Glutamatergic neuron (in vitro differentiated cells): ENCODE data around the gene TSSK2. TPM values are rescaled to one million over a fixed set of nuclear protein-coding genes. Genes with fewer than 3 reads are reported as not detected.

Experiments
- DNase-seq: peaks from one replicate; pipeline ENCODE4 v3.0.0; 2022
- H3K27ac Mint-ChIP-seq: one replicate; pipeline ENCODE4 v1.8.0; 2020; ENCODE audit warnings: mild to moderate bottlenecking, mixed read lengths, inconsistent platforms; ENCODE audit not compliant: unreplicated experiment
- H3K27me3 Mint-ChIP-seq: one replicate; pipeline ENCODE4 v1.8.0; 2020; ENCODE audit warnings: mild to moderate bottlenecking, moderate library complexity, mixed read lengths, inconsistent platforms; ENCODE audit not compliant: unreplicated experiment
- H3K36me3 Mint-ChIP-seq: one replicate; pipeline ENCODE4 v1.8.0; 2020; ENCODE audit warnings: mild to moderate bottlenecking, mixed read lengths, inconsistent platforms; ENCODE audit not compliant: unreplicated experiment
- H3K4me1 Mint-ChIP-seq: one replicate; pipeline ENCODE4 v1.8.0; 2020; ENCODE audit warnings: mild to moderate bottlenecking, low read depth, mixed read lengths, inconsistent platforms; ENCODE audit not compliant: unreplicated experiment
- H3K4me3 Mint-ChIP-seq: one replicate; pipeline ENCODE4 v1.8.0; 2020; ENCODE audit warnings: mild to moderate bottlenecking, mixed read lengths, inconsistent platforms; ENCODE audit not compliant: unreplicated experiment
- H3K9me3 Mint-ChIP-seq: one replicate; pipeline ENCODE4 v1.8.0; 2020; ENCODE audit warnings: mild to moderate bottlenecking, moderate library complexity, mixed read lengths, inconsistent platforms; ENCODE audit not compliant: unreplicated experiment
- CTCF ChIP-seq: fragments of 200-600 bp; sonication (generic); IDR thresholded peaks from one replicate; pipeline ENCODE4 v1.5.0; 2021; ENCODE audit not compliant: partially characterized antibody, unreplicated experiment
- total RNA-seq: library from RNA; stranded (reverse); fragmentation: NEBNext Ultra II Directional; extraction: Animal tissue kit (Norgen Biotek cat#: 25700); gene quantifications from one replicate; pipeline ENCODE4 v1.2.1, GENCODE V29; 2021; ENCODE audit not compliant: unreplicated experiment

TSSK2 gene
- total RNA-seq, 1 donor from 2014 or later: not detected

- Mint-ChIP-seq H3K27ac (no peak overlapping the region), H3K36me3 (no peaks in the 10 kb centered on the region), H3K4me1 (peaks cover 22% of the 10 kb centered on the region), H3K27me3 (peaks cover 12% of the 10 kb centered on the region), H3K9me3 (peaks cover 14% of the 10 kb centered on the region), H3K4me3 (no peak overlapping the region)
- TF ChIP-seq CTCF: no peak
- no peak for DNase-seq
These were observed 7.2 kb upstream of the TSSK2 start for GRCh38 chr22:19123936-19124335.

DNA sequence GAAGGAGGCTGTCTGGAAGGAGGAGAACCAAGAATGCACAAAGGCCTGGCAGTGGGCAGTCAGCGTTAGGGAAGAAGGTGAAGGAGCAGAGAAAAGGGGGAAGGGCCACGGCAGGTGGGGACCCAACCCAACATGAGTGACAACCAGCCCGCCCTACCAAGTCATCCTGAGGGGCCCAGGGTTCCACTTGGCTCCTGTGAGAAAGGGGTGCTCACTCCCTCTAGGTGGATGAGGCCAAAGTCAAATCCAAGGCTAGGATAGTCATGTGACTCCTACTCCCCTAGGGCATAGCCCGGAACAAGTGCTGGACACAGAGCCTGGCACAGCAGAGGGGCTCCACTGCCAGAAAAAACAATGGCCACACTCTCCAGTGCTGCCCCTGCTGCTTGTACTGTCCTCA, 6.7 kb upstream of the TSSK2 start:
- peaks cover 12% of the 10 kb centered on the region for H3K27me3 Mint-ChIP-seq
- no peak overlapping the region for H3K27ac Mint-ChIP-seq
- TF ChIP-seq CTCF: no peak
- H3K4me1 Mint-ChIP-seq: peaks cover 18% of the 10 kb centered on the region
- no peaks in the 10 kb centered on the region for H3K36me3 Mint-ChIP-seq
- no peak overlapping the region for H3K4me3 Mint-ChIP-seq
- H3K9me3 Mint-ChIP-seq: peaks cover 15% of the 10 kb centered on the region
- no peak for DNase-seq

GRCh38 chr22:19125011-19125410, 6.1 kb upstream of the TSSK2 start:
- Mint-ChIP-seq H3K9me3 (peaks cover 14% of the 10 kb centered on the region), H3K4me1 (peaks cover 13% of the 10 kb centered on the region), H3K27ac (no peak overlapping the region), H3K4me3 (no peak overlapping the region), H3K36me3 (no peaks in the 10 kb centered on the region), H3K27me3 (peaks cover 14% of the 10 kb centered on the region)
- TF ChIP-seq CTCF: no peak
- DNase-seq: no peak

DNA sequence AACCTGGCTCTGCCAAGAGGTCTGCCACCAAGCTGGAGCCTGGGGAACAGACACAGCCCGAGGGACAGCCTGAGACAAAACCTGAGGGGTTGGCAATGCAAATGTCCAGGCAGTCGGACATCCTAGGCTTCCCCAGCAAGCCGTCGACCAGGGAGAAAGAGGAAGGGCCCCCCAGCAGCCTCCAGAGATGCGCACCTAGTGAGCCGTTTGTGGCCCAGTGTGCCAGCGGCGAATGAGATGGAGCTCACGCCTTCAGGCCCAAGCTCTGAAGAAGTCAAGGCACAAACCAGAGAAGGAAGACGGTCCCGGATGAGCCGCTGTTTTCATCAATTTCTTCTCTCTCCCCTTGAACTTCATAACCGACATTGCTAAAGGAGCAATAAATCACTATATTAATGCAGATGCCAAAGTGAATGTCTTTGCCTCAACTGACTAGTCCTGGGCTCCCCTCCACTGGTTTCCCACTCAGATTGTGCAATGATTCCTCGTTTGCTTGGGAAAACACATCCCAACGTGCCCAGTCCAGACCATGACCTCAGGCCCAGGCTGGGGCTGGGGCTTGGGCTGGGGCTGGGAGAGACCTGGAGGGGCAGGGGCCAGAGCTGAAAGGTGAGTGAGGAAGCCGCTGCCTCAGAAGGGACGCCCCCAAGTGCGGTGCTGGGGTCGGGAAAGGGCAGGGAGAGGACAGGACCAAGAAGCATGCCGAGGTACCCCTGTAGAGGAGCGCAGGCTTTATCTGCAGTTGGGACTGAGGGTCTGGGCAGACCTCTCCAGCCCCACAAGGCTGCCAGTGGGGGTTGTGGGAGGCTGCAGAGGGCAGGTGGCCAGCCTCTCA, 5.4 kb upstream of the TSSK2 start:
- Mint-ChIP-seq H3K4me3 (no peak overlapping the region), H3K9me3 (peaks cover 14% of the 10 kb centered on the region), H3K4me1 (peaks cover 8% of the 10 kb centered on the region), H3K36me3 (no peaks in the 10 kb centered on the region), H3K27ac (no peak overlapping the region), H3K27me3 (peaks cover 14% of the 10 kb centered on the region)
- no peak for DNase-seq
- TF ChIP-seq CTCF: no peak

DNA sequence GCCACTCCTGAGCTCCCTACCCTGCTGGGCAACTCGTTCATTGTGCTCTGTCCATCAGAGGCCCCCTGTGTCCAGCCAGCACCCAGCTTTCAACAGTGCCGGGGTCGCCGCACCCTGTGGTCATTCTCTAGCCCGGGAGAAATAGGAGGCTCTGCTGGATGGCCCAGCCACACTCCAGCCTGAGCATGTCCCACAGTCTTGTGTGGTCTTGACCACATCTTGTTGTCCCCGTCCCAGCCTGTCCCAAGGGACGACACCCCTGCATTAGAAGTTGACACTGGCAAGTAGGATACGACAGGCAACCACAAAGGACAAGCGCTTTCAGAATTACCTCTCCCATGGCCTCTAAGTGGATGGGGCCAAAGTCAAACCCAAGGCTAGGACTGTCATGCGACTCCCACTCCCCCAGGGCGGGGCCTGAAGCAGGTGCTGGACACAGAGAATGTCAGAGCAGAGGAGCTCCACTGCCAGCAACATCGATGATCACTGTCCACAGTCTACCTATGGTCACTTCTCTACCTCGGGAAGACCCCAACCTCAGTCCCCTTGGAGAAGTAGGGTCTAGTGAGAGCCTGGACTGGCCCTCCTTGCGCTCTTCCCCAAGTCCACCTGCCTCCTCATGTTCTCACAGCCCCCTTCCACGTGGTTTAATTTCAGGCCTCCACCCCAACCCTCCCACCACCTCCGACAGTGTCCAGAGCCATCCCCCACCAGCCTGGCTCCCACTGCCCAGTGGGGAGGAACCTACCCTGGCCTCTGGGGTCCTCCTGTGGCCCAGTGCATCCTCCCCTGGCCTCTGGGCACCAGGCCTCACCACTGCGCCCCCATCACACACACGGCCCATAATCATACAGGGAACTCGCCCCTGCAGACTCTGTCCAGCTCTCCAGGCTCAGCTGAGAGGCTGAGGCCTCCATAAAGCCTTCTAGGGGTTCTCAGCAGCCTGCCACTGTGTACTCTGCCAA, 4.5 kb upstream of the TSSK2 start:
- no peak overlapping the region for H3K4me3 Mint-ChIP-seq
- DNase-seq: no peak
- peaks cover 3% of the 10 kb centered on the region for H3K36me3 Mint-ChIP-seq
- peaks cover 5% of the 10 kb centered on the region for H3K4me1 Mint-ChIP-seq
- no peak overlapping the region for H3K27ac Mint-ChIP-seq
- H3K27me3 Mint-ChIP-seq: peaks cover 14% of the 10 kb centered on the region
- H3K9me3 Mint-ChIP-seq: peaks cover 10% of the 10 kb centered on the region
- no peak for TF ChIP-seq CTCF
